ENCODE data around the gene RAPGEF5.

Gene RAPGEF5

GRCh38 chr7:22256541-22257096 lies 100.3 kb downstream of the RAPGEF5 start:
- no peak for DNase-seq (ENCODE audit: low spot score)

DNA sequence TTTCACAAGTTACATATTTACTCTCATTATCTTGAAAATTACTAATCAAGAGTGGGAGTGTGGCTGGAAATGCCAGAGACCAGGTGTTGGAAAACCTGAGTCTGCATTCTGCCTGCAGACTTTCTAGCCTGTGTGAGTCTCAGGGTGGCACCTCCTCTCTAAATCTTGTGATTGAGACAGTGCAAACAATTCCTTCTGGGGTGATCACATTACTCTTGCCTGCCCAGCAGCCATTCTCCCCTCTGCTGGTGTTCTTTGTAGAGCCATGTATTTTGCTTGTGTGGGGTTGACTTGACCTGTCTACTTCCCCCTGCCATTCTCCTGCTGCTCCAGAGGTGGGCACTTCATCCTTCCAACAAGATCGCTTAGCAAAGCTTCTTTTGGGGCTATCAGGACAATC lies 101.1 kb downstream of the RAPGEF5 start:
- DNase-seq (ENCODE audit: low spot score), result no peak

DNA sequence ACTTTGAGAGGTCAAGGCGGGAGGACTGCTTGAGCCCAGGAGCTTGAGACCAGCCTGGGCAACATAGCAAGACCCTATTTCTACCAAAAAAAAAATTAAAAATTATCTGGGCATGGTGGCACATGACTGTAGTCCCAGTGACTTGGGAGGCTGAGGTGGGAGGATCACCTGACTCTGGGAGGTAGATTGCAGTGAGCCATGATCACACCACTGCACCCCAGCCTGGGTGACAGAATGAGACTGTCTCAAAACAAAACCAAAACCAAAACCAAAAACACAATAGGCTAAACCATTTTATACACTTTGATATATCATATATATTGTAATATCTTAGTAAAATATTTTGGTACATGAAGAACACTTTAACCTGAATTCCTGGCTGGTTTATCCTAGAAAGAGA lies 101.6 kb downstream of the RAPGEF5 start:
- DNase-seq (ENCODE audit: low spot score), result no peak

- DNase-seq (ENCODE audit: low spot score), result no peak
These were observed 103.9 kb downstream of the RAPGEF5 start for GRCh38 chr7:22252936-22253536.

DNA sequence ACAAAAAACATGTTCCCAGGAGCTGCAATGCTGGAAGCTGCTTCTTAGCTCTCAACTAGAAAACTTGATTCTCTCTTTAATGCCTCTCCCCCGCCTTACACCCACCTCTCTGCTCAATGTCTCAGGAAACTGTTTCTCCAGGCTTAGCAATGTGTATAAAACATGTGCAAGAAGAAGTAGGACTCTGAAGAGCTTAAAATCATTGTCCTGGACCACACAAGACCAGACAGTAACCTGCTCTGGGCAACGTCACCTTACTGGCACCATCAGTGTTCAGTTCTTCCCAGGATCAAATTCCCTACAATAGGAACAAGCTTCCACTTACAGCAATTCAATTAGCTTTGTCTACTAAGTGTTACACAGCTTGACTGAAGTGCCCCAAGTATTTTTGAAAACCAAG lies 104.9 kb downstream of the RAPGEF5 start:
- no peak for DNase-seq (ENCODE audit: low spot score)

- no peak for DNase-seq (ENCODE audit: low spot score)
These were observed 105.7 kb downstream of the RAPGEF5 start for GRCh38 chr7:22251281-22251680.

GRCh38 chr7:22250390-22250789 lies 106.6 kb downstream of the RAPGEF5 start:
- no peak for DNase-seq (ENCODE audit: low spot score)

- no peak for DNase-seq (ENCODE audit: low spot score)
These were observed 108.7 kb downstream of the RAPGEF5 start for GRCh38 chr7:22248111-22248809.

- DNase-seq (ENCODE audit: low spot score), result no peak
These were observed 115.1 kb downstream of the RAPGEF5 start for GRCh38 chr7:22241805-22242390.

GRCh38 chr7:22240904-22241571 lies 115.9 kb downstream of the RAPGEF5 start:
- no peak for DNase-seq (ENCODE audit: low spot score)

GRCh38 chr7:22238354-22239311 lies 118.3 kb downstream of the RAPGEF5 start:
- no peak for DNase-seq (ENCODE audit: low spot score)

- no peak for DNase-seq (ENCODE audit: low spot score)
These were observed 121.8 kb downstream of the RAPGEF5 start for GRCh38 chr7:22235134-22235533.

- DNase-seq (ENCODE audit: low spot score), result no peak
These were observed 122.7 kb downstream of the RAPGEF5 start for GRCh38 chr7:22234227-22234626.

DNA sequence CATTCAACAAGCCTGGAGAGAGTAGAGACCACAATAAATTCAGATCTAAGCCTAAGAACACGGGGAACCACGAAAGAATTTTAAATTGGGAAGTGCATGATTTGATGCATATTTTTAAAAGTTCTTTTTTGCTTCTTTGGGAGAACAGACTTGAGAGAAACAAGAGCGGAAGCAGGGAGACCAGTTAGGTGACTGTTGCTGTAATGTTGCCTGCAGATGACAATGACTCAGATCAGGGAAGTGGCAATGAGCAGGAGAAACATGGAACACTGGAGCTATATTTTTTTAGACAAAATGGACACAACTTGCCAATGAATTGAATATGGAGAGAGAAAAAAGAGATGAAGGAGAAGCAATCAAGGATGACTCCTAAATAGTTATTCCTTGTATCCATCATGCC lies 125.1 kb downstream of the RAPGEF5 start:
- DNase-seq (ENCODE audit: low spot score), result no peak

DNA sequence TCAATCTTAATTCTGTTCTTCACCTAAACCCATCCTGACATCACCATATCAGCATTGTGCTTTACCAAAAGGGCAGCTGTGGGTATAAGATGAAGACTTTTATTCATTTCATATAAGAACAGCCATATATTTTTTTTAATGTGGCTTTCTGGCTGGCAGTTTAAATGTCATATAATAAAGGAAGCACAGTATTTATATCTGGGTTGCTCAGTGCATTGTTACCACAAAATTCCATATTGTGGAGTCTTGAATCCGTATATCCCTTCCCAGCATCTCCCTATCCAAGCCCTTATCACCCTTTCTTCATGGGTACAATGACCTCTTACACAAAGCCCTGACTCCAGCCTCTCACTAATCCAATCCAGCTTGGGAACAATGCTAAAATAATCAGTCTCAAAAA lies 125.8 kb downstream of the RAPGEF5 start:
- no peak for DNase-seq (ENCODE audit: low spot score)

GRCh38 chr7:22230238-22230637 lies 126.7 kb downstream of the RAPGEF5 start:
- DNase-seq (ENCODE audit: low spot score), result no peak

- DNase-seq (ENCODE audit: low spot score), result no peak
These were observed 127.8 kb downstream of the RAPGEF5 start for GRCh38 chr7:22229148-22229547.

GRCh38 chr7:22223807-22224206 lies 133.1 kb downstream of the RAPGEF5 start:
- DNase-seq (ENCODE audit: low spot score), result no peak

- DNase-seq (ENCODE audit: low spot score), result no peak
These were observed 136.0 kb downstream of the RAPGEF5 start for GRCh38 chr7:22220941-22221340.

GRCh38 chr7:22219739-22220493 lies 137.0 kb downstream of the RAPGEF5 start:
- no peak for DNase-seq (ENCODE audit: low spot score)

GRCh38 chr7:22219036-22219435 lies 137.9 kb downstream of the RAPGEF5 start:
- no peak for DNase-seq (ENCODE audit: low spot score)
